Activated T-cell treated with anti-CD3 and anti-CD28 coated beads, Interleukin-2, amount 50 U/mL, for 72 hours (primary cell): Measurements from ENCODE around the gene FCRLB. TPM values are rescaled to one million over a fixed set of nuclear protein-coding genes. Genes with fewer than 3 reads are reported as not detected.

ENCODE experiments used
- ATAC-seq, 2 donors: fragments of 150-1000 bp; cut with Tn5 transposase; replicated peaks in 1 of 2; 2 replicates each; pipeline ENCODE4 v1.10.0; 2021; ENCODE audit warnings: moderate library complexity in 2 of 2, mild to moderate bottlenecking in 1 of 2
- DNase-seq, 2 donors: peaks; one replicate each; pipeline ENCODE4 v3.0.0; 2021 to 2022; ENCODE audit warnings: mixed read lengths in 1 of 2
- H3K27ac Mint-ChIP-seq: one replicate; pipeline ENCODE4 v1.8.0; 2022; ENCODE audit warnings: mild to moderate bottlenecking, moderate library complexity, mixed read lengths
- H3K27me3 Mint-ChIP-seq: one replicate; pipeline ENCODE4 v1.8.0; 2022; ENCODE audit warnings: low read depth, mixed read lengths
- H3K36me3 Mint-ChIP-seq, 2 donors: one replicate each; pipeline ENCODE4 v1.8.0; 2022; ENCODE audit warnings: mixed read lengths in 2 of 2, mild to moderate bottlenecking in 1 of 2; ENCODE audit not compliant: insufficient read depth in 2 of 2
- H3K4me1 Mint-ChIP-seq: one replicate; pipeline ENCODE4 v1.8.0; 2022; ENCODE audit warnings: low read depth, mixed read lengths
- H3K4me3 Mint-ChIP-seq, 2 donors: one replicate each; pipeline ENCODE4 v1.8.0; 2022; ENCODE audit warnings: mild to moderate bottlenecking in 2 of 2, mixed read lengths in 2 of 2, moderate library complexity in 2 of 2
- H3K9me3 Mint-ChIP-seq, 2 donors: one replicate each; pipeline ENCODE4 v1.8.0; 2022; ENCODE audit warnings: mixed read lengths in 2 of 2
- total RNA-seq, 2 donors: library from RNA; stranded (reverse); gene quantifications; one replicate each; pipeline ENCODE4 v1.2.3, GENCODE V29; 2022

FCRLB gene
- total RNA-seq, 2 donors from 2014 or later = 0.43 to 1.2 TPM

GRCh38 chr1:161702250-161702649, 19.1 kb upstream of the FCRLB start:
- Mint-ChIP-seq H3K27me3 (peaks cover 30% of the 10 kb centered on the region), H3K36me3 (no peaks in the 10 kb centered on the region), H3K27ac (no peak overlapping the region), H3K4me3 (no peak overlapping the region), H3K4me1 (no peaks in the 10 kb centered on the region), H3K9me3 (peaks cover 0 to 1% of the 10 kb centered on the region in 2 donors)
- ATAC-seq (no peak), DNase-seq (no peak)

- Mint-ChIP-seq H3K36me3 (no peaks in the 10 kb centered on the region), H3K27me3 (peaks cover 21% of the 10 kb centered on the region), H3K4me3 (no peak overlapping the region), H3K4me1 (no peaks in the 10 kb centered on the region), H3K9me3 (no peaks in the 10 kb centered on the region), H3K27ac (no peak overlapping the region)
- no peak for DNase-seq
- ATAC-seq = no peak
These were observed 15.8 kb upstream of the FCRLB start for GRCh38 chr1:161705537-161705936.

- no peaks in the 10 kb centered on the region for H3K4me1 Mint-ChIP-seq
- no peak overlapping the region for H3K4me3 Mint-ChIP-seq
- no peaks in the 10 kb centered on the region for H3K9me3 Mint-ChIP-seq
- no peaks in the 10 kb centered on the region for H3K36me3 Mint-ChIP-seq
- ATAC-seq (no peak), DNase-seq (no peak)
- H3K27me3 Mint-ChIP-seq = peaks cover 21% of the 10 kb centered on the region
- no peak overlapping the region for H3K27ac Mint-ChIP-seq
These were observed 15.2 kb upstream of the FCRLB start for GRCh38 chr1:161706113-161706481.

- Mint-ChIP-seq H3K36me3 (no peaks in the 10 kb centered on the region), H3K4me3 (no peak within 1 kb of the TSS), H3K9me3 (no peaks in the 10 kb centered on the region), H3K27me3 (peaks cover 21% of the 10 kb centered on the region), H3K4me1 (no peaks in the 10 kb centered on the region), H3K27ac (no peak within 1 kb of the TSS)
- DNase-seq (no peak), ATAC-seq (peak; percentile 86 to 95)
These were observed 14.6 kb upstream of the FCRLB start, which contains the start of gene FCRLA for GRCh38 chr1:161706482-161707347. FCRLA (plus strand) TSS chr1:161707229; CDS start chr1:161707265, 36 bp downstream.

- ATAC-seq (no peak), DNase-seq (no peak)
- no peaks in the 10 kb centered on the region for H3K36me3 Mint-ChIP-seq
- peaks cover 28% of the 10 kb centered on the region for H3K27me3 Mint-ChIP-seq
- H3K27ac Mint-ChIP-seq = no peak overlapping the region
- H3K4me3 Mint-ChIP-seq = no peak overlapping the region
- no peaks in the 10 kb centered on the region for H3K4me1 Mint-ChIP-seq
- no peaks in the 10 kb centered on the region for H3K9me3 Mint-ChIP-seq
These were observed 13.8 kb upstream of the FCRLB start for GRCh38 chr1:161707503-161707902.

- Mint-ChIP-seq H3K27me3 (peaks cover 14% of the 10 kb centered on the region), H3K9me3 (no peaks in the 10 kb centered on the region), H3K27ac (no peak overlapping the region), H3K36me3 (no peaks in the 10 kb centered on the region), H3K4me3 (no peak overlapping the region), H3K4me1 (no peaks in the 10 kb centered on the region)
- ATAC-seq (no peak), DNase-seq (no peak)
These were observed 12.0 kb upstream of the FCRLB start for GRCh38 chr1:161709373-161709772.

- DNase-seq (no peak), ATAC-seq (no peak)
- Mint-ChIP-seq H3K4me3 (no peak overlapping the region), H3K36me3 (no peaks in the 10 kb centered on the region), H3K4me1 (no peaks in the 10 kb centered on the region), H3K9me3 (no peaks in the 10 kb centered on the region), H3K27me3 (peaks cover 18% of the 10 kb centered on the region), H3K27ac (no peak overlapping the region)
These were observed 10.8 kb upstream of the FCRLB start for GRCh38 chr1:161710560-161710959.

GRCh38 chr1:161718559-161719324, 2.6 kb upstream of the FCRLB start:
- Mint-ChIP-seq H3K27ac (no peak overlapping the region), H3K4me3 (no peak overlapping the region), H3K36me3 (no peaks in the 10 kb centered on the region), H3K27me3 (peaks cover 42% of the 10 kb centered on the region), H3K4me1 (peaks cover 26% of the 10 kb centered on the region), H3K9me3 (no peaks in the 10 kb centered on the region)
- ATAC-seq (no peak), DNase-seq (no peak)

GRCh38 chr1:161719325-161719611, 2.1 kb upstream of the FCRLB start:
- ATAC-seq (peak; percentile 73 to 82), DNase-seq (no peak)
- Mint-ChIP-seq H3K36me3 (no peaks in the 10 kb centered on the region), H3K27ac (no peak overlapping the region), H3K27me3 (peaks cover 47% of the 10 kb centered on the region), H3K9me3 (no peaks in the 10 kb centered on the region), H3K4me3 (no peak overlapping the region), H3K4me1 (peaks cover 26% of the 10 kb centered on the region)

- no peak overlapping the region for H3K27ac Mint-ChIP-seq
- H3K4me1 Mint-ChIP-seq = peaks cover 34% of the 10 kb centered on the region
- ATAC-seq (no peak), DNase-seq (no peak)
- no peaks in the 10 kb centered on the region for H3K9me3 Mint-ChIP-seq
- no peak overlapping the region for H3K4me3 Mint-ChIP-seq
- peaks cover 56% of the 10 kb centered on the region for H3K27me3 Mint-ChIP-seq
- no peaks in the 10 kb centered on the region for H3K36me3 Mint-ChIP-seq
These were observed 922 bp upstream of the FCRLB start for GRCh38 chr1:161720422-161720821.

- no peak overlapping the region for H3K4me3 Mint-ChIP-seq
- H3K27ac Mint-ChIP-seq = no peak overlapping the region
- DNase-seq (peak in 1 of 2 donors; percentile 22), ATAC-seq (peak in 1 of 2 donors; percentile 26)
- peaks cover 42% of the 10 kb centered on the region for H3K4me1 Mint-ChIP-seq
- H3K36me3 Mint-ChIP-seq = peaks cover 0 to 2% of the 10 kb centered on the region in 2 donors
- no peaks in the 10 kb centered on the region for H3K9me3 Mint-ChIP-seq
- peaks cover 58% of the 10 kb centered on the region for H3K27me3 Mint-ChIP-seq
These were observed 497 bp downstream of the FCRLB start for GRCh38 chr1:161721738-161722343.

GRCh38 chr1:161722406-161722805, 1.1 kb downstream of the FCRLB start:
- no peak for DNase-seq
- H3K27me3 Mint-ChIP-seq = peaks cover 52% of the 10 kb centered on the region
- H3K4me3 Mint-ChIP-seq = no peak overlapping the region
- no peak for ATAC-seq
- no peak overlapping the region for H3K27ac Mint-ChIP-seq
- H3K4me1 Mint-ChIP-seq = peaks cover 43% of the 10 kb centered on the region
- H3K36me3 Mint-ChIP-seq = peaks cover 0 to 2% of the 10 kb centered on the region in 2 donors
- no peaks in the 10 kb centered on the region for H3K9me3 Mint-ChIP-seq

- DNase-seq (no peak), ATAC-seq (no peak)
- Mint-ChIP-seq H3K4me3 (no peak overlapping the region), H3K36me3 (peaks cover 2% of the 10 kb centered on the region in 2 donors), H3K27me3 (peaks cover 53% of the 10 kb centered on the region), H3K27ac (no peak overlapping the region), H3K4me1 (peaks cover 53% of the 10 kb centered on the region), H3K9me3 (no peaks in the 10 kb centered on the region)
These were observed 2.3 kb downstream of the FCRLB start for GRCh38 chr1:161723459-161724141.
